ACC112 (cell line): ENCODE results near the gene EVA1B.

Experiments
- H2AFZ ChIP-seq: fragments of 200-600 bp; sonication (generic); one replicate; pipeline ENCODE4 v1.6.0; 2017; ENCODE audit warnings: antibody characterized with exemption, low read length; ENCODE audit not compliant: unreplicated experiment
- H3K27ac ChIP-seq: fragments of 200-600 bp; sonication (generic); 2 replicates; pipeline ENCODE4 v1.5.1; 2014; ENCODE audit warnings: low read depth, mild to moderate bottlenecking, antibody characterized with exemption, low read length, moderate library complexity
- H3K27me3 ChIP-seq: fragments of 200-600 bp; sonication (generic); 2 replicates; pipeline ENCODE4 v1.6.1; 2014; ENCODE audit warnings: mild to moderate bottlenecking, antibody characterized with exemption, low read length, moderate library complexity, mixed read lengths; ENCODE audit not compliant: insufficient read depth
- H3K36me3 ChIP-seq: fragments of 200-600 bp; sonication (generic); 2 replicates; pipeline ENCODE4 v1.6.1; 2016; ENCODE audit warnings: mild to moderate bottlenecking, antibody characterized with exemption, low read length, moderate library complexity, mixed read lengths; ENCODE audit not compliant: insufficient read depth
- H3K4me1 ChIP-seq: fragments of 200-600 bp; sonication (generic); one replicate; pipeline ENCODE4 v1.6.1; 2016; ENCODE audit warnings: low read length, mixed read lengths; ENCODE audit not compliant: insufficient read depth, unreplicated experiment, control insufficient read depth
- H3K4me3 ChIP-seq: fragments of 200-600 bp; sonication (generic); 2 replicates; pipeline ENCODE4 v1.5.1; 2014; ENCODE audit warnings: mild to moderate bottlenecking, low read depth, low read length
- H3K79me2 ChIP-seq: fragments of 200-600 bp; sonication (generic); one replicate; pipeline ENCODE4 v1.6.0; 2016; ENCODE audit warnings: low read length; ENCODE audit not compliant: control insufficient read depth, unreplicated experiment, insufficient read depth

Gene EVA1B

GRCh38 chr1:36346741-36347370 lies 23.4 kb upstream of the EVA1B start:
- H3K79me2 ChIP-seq: no peaks in the 10 kb centered on the region
- peaks cover 52% of the 10 kb centered on the region for H3K4me1 ChIP-seq
- H2AFZ ChIP-seq: no peak overlapping the region
- H3K27ac ChIP-seq: no peak overlapping the region
- 0 out of 2 replicates have a peak, but pooled peaks cover 4% of the 10 kb centered on the region for H3K36me3 ChIP-seq
- H3K4me3 ChIP-seq: no peak overlapping the region
- no peaks in the 10 kb centered on the region for H3K27me3 ChIP-seq

DNA sequence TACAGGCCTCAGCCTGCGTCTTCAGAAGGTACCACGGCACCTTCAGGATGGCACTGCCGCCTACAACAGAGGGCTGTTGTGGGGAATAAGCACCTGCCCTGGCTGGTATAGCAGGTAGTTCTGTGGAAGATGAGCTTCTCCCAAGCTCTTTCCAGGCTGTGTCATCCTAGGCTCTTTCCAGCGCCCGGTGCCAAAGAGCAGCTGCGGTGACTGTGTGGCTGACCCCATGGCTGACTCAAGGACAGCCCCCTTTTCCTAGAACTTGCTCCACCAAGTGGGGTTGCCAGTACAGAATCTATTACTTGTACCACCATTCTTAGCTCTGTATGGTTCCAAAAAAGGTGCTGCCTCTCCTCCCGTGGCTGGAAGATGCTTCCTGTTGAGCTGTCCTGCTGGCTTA lies 21.9 kb upstream of the EVA1B start:
- 0 out of 2 replicates have a peak, but pooled peaks cover 4% of the 10 kb centered on the region for H3K36me3 ChIP-seq
- no peaks in the 10 kb centered on the region for H3K79me2 ChIP-seq
- no peaks in the 10 kb centered on the region for H3K27me3 ChIP-seq
- H3K27ac ChIP-seq: no peak overlapping the region
- no peak overlapping the region for H3K4me3 ChIP-seq
- peaks cover 36% of the 10 kb centered on the region for H3K4me1 ChIP-seq
- H2AFZ ChIP-seq: no peak overlapping the region

GRCh38 chr1:36344395-36344680 lies 20.9 kb upstream of the EVA1B start:
- H3K27ac ChIP-seq: peak overlapping the region; percentile 86; the same call in 1 of the 2 replicates
- peaks cover 26% of the 10 kb centered on the region for H3K4me1 ChIP-seq
- 0 out of 2 replicates have a peak, but pooled peaks cover 4% of the 10 kb centered on the region for H3K36me3 ChIP-seq
- no peaks in the 10 kb centered on the region for H3K27me3 ChIP-seq
- no peaks in the 10 kb centered on the region for H3K79me2 ChIP-seq
- no peak overlapping the region for H3K4me3 ChIP-seq
- H2AFZ ChIP-seq: no peak overlapping the region

DNA sequence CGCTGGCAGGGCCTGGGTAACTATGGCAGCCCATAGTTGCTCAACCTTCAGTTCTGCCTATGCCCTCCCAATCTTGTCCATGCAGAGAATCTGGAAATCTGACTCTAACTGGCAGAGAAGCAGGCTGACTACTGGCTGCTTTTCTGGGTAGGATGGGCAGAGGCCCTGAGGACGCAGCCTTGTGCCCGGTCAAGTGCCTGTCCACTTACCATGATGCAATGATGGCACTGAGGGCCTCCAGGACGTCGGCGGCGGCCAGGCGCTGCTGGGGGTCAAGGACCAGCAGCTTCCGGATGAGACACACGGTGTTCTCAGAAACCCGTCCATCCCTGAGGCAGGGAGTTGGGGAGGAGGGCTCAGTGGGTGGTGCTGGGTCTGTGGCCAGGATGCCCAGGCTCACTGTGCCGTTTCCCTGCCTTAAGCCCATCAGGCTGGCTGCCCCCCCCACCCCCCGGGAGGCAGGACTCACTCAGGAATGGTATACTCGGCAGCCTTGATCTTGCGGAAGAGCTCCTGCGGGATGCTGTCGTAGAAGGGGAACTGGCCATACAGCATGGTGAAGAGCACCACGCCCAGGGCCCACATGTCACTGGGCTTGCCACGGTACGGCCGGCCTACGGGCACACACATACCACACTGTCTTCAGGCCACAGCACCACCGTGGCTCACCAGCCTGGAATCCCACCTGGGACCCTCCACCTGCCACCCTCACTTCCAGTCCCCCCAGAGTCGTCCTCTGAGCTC lies 20.4 kb upstream of the EVA1B start:
- Histone ChIP-seq H3K4me1 (peaks cover 21% of the 10 kb centered on the region), H3K27me3 (no peaks in the 10 kb centered on the region), H3K36me3 (0 out of 2 replicates have a peak, but pooled peaks cover 4% of the 10 kb centered on the region), H2AFZ (no peak overlapping the region), H3K4me3 (no peak overlapping the region), H3K27ac (peak overlapping the region; percentile 86), H3K79me2 (no peaks in the 10 kb centered on the region)

- H3K4me1 ChIP-seq: peaks cover 17% of the 10 kb centered on the region
Observed at GRCh38 chr1:36342426-36343185, 19.2 kb upstream of the EVA1B start.

DNA sequence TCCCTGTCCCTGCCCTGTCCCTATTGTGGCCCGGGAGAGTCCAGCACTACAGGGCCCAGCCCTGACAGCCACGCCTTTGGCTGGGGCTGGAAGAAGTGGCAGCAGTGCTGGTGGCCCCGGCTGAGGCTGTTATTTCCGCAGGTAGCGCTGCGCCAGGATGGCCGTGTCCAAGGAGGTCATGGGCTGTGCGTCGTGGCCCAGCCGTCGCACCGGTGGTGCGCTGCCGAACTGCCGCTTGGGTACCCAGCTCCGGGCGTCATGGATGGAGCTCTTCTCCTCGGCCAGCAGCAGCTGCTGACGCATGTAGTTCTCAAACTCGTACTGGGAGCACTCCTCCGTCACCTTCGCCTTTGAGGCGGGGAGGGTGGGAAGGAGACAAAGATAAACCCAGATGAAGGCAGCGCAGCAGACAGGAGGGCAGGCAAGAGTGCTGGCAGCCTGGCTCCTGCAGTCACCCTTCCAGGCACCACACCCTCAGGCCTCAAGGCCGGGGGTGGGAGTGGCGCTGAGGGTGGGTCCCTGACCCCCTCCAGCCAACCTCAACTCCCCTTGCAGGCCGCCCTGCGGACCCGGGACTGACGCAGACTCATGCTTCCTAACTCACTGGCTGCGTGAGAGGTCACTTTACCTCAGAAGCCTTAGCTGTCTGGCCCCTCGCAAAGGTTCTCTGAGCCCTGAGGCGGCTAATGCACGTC lies 18.3 kb upstream of the EVA1B start:
- H3K4me3 ChIP-seq: no peak overlapping the region
- H3K4me1 ChIP-seq: peaks cover 17% of the 10 kb centered on the region
- H3K27me3 ChIP-seq: no peaks in the 10 kb centered on the region
- H2AFZ ChIP-seq: no peak overlapping the region
- H3K79me2 ChIP-seq: no peaks in the 10 kb centered on the region
- H3K36me3 ChIP-seq: no peaks in the 10 kb centered on the region
- 0 out of 2 replicates have a peak overlapping the region, but pooled peaks have one; percentile 86 for H3K27ac ChIP-seq

More at GRCh38 chr1:36342426-36343185, 19.2 kb upstream of the EVA1B start:
- Histone ChIP-seq H2AFZ (no peak overlapping the region), H3K27me3 (no peaks in the 10 kb centered on the region), H3K4me3 (no peak overlapping the region), H3K79me2 (no peaks in the 10 kb centered on the region), H3K27ac (peak overlapping the region; percentile 86), H3K36me3 (no peaks in the 10 kb centered on the region)

- H3K4me1 ChIP-seq: peaks cover 17% of the 10 kb centered on the region
- H3K27ac ChIP-seq: no peak overlapping the region
- no peaks in the 10 kb centered on the region for H3K79me2 ChIP-seq
Observed at GRCh38 chr1:36339615-36340014, 16.2 kb upstream of the EVA1B start.

GRCh38 chr1:36339215-36339614 lies 15.8 kb upstream of the EVA1B start:
- Histone ChIP-seq H3K79me2 (no peaks in the 10 kb centered on the region), H3K36me3 (no peaks in the 10 kb centered on the region), H3K4me1 (peaks cover 17% of the 10 kb centered on the region), H3K27me3 (no peaks in the 10 kb centered on the region), H3K27ac (no peak overlapping the region), H2AFZ (no peak overlapping the region), H3K4me3 (no peak overlapping the region)

More at GRCh38 chr1:36339615-36340014, 16.2 kb upstream of the EVA1B start:
- Histone ChIP-seq H2AFZ (no peak overlapping the region), H3K27me3 (no peaks in the 10 kb centered on the region), H3K36me3 (no peaks in the 10 kb centered on the region), H3K4me3 (no peak overlapping the region)

DNA sequence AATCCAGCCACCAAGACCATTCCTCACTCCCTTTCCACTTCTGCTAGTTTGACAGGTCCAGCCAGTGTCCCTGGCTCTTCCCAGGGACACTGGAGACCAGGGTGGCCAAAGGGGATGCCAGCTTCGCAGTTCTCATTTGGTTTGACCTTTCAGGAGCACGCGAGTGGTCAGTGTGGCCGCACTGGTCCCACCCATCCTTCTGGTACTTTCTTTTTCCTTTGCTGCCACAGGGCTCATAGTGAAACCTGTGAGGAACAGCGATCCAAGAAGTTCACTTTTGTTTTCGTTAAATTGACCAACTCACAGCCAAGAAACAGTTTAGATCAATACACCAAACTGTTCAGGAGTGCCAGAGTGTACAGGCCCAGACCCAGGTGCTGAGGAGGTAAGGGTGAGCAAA lies 14.4 kb upstream of the EVA1B start:
- H3K4me3 ChIP-seq: no peak overlapping the region
- H2AFZ ChIP-seq: no peak overlapping the region
- no peaks in the 10 kb centered on the region for H3K36me3 ChIP-seq
- H3K27me3 ChIP-seq: no peaks in the 10 kb centered on the region
- peaks cover 6% of the 10 kb centered on the region for H3K4me1 ChIP-seq
- no peak overlapping the region for H3K27ac ChIP-seq
- H3K79me2 ChIP-seq: no peaks in the 10 kb centered on the region

- Histone ChIP-seq H3K36me3 (no peaks in the 10 kb centered on the region), H3K79me2 (no peaks in the 10 kb centered on the region), H3K27me3 (no peaks in the 10 kb centered on the region), H3K4me1 (peaks cover 5% of the 10 kb centered on the region), H3K4me3 (no peak overlapping the region), H3K27ac (no peak overlapping the region), H2AFZ (no peak overlapping the region)
Observed at GRCh38 chr1:36330940-36331339, 7.5 kb upstream of the EVA1B start.
